HG02623 (cell line): ENCODE results near the gene CHPF.
A peak's percentile ranks its signal among the peaks of the same experiment; 100 is the strongest.

Source experiments
- ATAC-seq: cut with Tn5 transposase; IDR thresholded peaks from one replicate; pipeline ENCODE4 v1.9.1; 2021; ENCODE audit warnings: moderate library complexity; ENCODE audit not compliant: unreplicated experiment

CHPF gene

GRCh38 chr2:219533930-219534661 lies 9.5 kb downstream of the CHPF start:
- no peak for ATAC-seq

DNA sequence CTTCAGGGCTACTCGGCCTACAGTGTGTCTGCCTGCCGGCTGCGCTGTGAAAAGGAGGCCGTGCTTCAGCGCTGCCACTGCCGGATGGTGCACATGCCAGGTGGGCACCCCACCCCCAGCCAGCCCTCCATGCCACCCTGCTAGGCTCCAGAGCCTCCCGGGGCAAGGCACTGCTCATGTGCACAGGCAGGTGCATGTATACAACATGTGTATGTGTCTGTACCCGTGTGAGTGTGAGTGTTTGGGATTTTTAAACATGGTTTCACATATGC lies 11.3 kb downstream of the CHPF start:
- no peak for ATAC-seq

DNA sequence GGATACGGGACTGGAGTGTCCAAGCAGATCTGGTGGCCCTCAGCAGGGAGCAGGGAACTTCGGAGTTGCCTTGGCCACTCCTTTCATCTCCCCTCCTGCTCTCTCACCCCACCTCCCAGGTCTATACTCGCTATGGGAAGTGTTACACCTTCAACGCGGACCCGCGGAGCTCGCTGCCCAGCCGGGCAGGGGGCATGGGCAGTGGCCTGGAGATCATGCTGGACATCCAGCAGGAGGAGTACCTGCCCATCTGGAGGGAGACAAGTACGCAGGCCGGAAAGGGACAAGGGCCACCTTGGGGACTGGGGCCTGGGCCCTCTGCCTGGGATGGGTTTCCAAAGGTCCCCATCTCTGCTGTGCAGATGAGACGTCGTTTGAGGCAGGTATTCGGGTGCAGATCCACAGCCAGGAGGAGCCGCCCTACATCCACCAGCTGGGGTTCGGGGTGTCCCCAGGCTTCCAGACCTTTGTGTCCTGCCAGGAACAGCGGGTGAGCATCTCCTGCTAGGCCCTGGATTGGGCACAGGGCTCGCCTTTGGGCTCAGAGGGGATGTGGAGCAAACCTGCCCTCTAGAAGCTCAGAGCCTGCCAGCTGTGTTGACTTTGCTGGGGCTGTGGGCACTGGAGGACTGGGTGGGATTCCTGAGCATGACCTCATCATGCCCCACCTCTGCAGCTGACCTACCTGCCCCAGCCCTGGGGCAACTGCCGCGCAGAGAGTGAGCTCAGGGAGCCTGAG lies 11.8 kb downstream of the CHPF start:
- no peak for ATAC-seq

DNA sequence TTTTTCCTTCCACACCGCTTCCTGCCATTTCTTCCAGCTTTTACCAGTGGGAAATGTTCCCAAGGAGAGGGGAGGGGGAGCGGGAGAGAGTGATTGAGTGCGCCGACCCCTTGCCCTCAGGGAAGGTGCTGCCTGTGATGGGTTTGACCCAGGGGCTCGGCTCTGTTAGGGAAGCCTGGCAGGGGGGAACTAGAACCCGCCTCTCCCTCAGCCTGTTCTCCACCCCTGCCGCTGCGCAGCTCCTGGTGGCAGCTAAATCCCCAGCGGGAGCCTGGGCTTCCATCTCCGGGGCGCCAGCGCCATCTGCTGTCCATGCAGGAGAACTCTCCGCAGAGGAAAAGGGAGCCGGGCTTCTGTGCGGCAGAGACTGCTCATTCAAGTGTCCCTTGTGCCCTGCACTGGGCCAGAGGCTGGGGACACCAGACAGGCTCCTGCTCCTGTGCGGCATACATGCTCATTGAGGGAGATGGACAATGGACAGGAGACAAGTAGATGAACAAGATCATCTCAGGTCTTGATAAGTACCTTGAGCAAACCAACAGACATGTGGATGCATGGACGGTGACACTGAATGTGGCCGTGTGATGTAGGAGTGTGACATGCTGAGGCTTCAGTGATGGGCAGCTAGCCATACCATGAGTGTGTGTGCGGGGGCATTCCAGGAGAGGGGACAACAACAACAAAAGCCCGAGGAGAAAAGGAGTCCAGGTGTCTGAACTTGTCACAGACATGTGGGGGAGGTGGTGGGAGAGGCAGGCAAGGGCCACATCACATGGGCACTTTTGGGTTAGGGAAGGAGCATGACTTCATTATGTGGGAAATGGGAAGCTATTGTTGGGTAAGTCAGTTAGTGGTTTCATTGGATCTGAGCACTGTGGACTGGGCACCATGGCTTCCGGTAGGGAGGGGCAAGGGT lies 13.3 kb downstream of the CHPF start:
- peak; percentile 81 for ATAC-seq

GRCh38 chr2:219527472-219527871 lies 16.1 kb downstream of the CHPF start:
- no peak for ATAC-seq

- ATAC-seq, result no peak
Measured at GRCh38 chr2:219527076-219527394, 16.6 kb downstream of the CHPF start.

- ATAC-seq, result no peak
Measured at GRCh38 chr2:219526320-219527075, 17.1 kb downstream of the CHPF start.

GRCh38 chr2:219525533-219526232 lies 17.9 kb downstream of the CHPF start:
- ATAC-seq, result no peak

- ATAC-seq, result no peak
Measured at GRCh38 chr2:219524817-219525216, 18.8 kb downstream of the CHPF start.

- no peak for ATAC-seq
Measured at GRCh38 chr2:219523031-219523671, 20.5 kb downstream of the CHPF start.

- no peak for ATAC-seq
Measured at GRCh38 chr2:219522111-219523030, 21.2 kb downstream of the CHPF start.

DNA sequence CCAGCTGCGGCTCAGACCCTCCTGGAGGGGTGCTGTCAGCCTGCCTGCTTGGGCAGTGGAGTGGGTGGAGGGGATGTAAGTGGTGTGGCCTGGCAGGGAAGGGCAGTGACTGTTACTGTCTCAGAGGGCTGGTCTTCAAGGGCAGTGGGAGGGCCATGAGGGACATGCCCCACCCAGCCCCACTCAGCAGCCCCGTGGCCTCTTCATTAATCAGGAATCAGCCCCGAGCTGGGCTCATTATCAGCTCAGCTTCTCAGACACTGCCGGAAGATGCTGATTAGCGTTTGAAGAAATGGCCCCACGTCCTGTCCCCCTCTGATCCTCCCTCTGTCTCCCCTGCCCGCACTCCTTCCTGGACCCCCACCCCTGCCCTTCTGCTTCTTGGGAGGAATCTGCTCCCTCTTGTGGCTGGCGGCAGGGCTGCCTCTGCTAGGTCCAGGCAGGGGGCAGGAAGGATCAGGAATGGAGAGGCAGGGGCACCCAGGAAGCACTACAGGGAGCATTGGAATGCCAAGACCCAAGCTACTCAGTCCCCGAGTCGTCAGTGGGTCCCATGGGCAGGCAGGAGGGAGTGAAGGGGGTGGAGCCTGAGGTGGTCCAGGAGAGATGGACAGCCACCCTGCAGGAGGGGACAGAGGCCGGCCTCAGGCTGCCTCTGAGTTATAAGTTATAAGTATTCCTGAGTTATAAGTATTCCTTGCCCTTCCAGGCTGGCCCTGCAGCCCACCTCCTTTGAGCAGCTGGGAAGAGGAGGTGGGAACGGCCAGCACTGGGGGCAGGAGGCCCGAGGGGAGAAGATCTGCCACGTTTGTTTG lies 22.3 kb downstream of the CHPF start:
- no peak for ATAC-seq

DNA sequence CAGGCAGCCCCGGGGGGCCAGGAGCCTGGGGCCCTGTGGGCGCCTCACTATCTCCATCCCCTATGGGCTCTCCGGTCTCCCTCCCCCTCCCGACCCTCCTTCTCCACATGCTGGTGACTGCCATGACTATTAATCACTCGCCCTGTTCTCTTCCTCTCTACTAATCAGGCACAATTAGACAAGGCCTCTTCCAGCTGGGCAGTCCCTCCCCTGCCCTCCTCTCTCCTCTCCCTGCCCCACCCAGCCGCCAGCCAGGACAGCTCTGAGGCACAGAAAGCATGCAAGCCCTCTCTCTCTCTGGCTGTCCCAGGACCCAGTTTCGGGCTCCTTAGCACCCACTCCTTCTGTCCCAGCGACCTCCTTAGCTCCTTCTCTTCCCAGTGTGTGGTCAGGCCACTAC lies 23.5 kb downstream of the CHPF start:
- no peak for ATAC-seq

GRCh38 chr2:219519526-219519916 lies 24.1 kb downstream of the CHPF start:
- no peak for ATAC-seq

- ATAC-seq, result no peak
Measured at GRCh38 chr2:219517954-219518778, 25.4 kb downstream of the CHPF start.

DNA sequence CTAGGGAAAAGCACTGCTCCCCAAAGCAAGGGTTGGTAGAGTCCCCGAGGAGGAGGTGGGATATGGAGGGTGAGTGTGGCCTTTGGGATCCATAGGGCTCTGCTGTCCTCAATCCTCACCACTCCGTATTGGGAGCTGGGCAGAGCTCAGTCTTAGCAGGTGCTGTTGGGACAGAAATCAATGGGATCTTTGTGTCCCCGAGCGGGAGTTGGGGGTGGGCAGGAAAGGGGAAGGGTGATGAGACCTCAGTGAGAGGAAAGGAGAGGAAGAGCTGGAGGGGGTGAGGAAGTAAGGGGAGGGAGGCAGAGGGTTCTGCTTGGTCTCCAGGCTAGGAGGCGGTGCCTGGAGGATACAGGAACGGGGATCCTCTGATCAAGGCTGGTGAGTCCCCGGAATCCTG lies 26.7 kb downstream of the CHPF start:
- ATAC-seq, result no peak

- no peak for ATAC-seq
Measured at GRCh38 chr2:219515874-219516629, 27.6 kb downstream of the CHPF start.
